Thyroid gland (tissue), 4 donors: ENCODE data around the gene C13orf46. TPM values are rescaled to one million over a fixed set of nuclear protein-coding genes. Genes with fewer than 3 reads are reported as not detected.
A peak's percentile ranks its signal among the peaks of the same experiment; 100 is the strongest.

Experiments
- DNase-seq, 2 donors: peaks; one replicate each; pipeline ENCODE4 v3.0.0-alpha.2; 2019
- H3K27ac ChIP-seq, 3 donors: fragments of 200-600 bp; sonication (generic); 1 replicate in 2 of 3; 2 replicates in 1 of 3; pipeline ENCODE4 v1.5.1; 2016 to 2019; ENCODE audit warnings: mild to moderate bottlenecking in 1 of 3, moderate library complexity in 1 of 3
- H3K27me3 ChIP-seq: fragments of 200-600 bp; sonication (generic); one replicate; pipeline ENCODE4 v1.5.1; 2019
- H3K36me3 ChIP-seq, 2 donors: fragments of 200-600 bp; sonication (generic); one replicate each; pipeline ENCODE4 v1.5.1; 2016 to 2019
- H3K4me1 ChIP-seq, 2 donors: fragments of 200-600 bp; sonication (generic); one replicate each; pipeline ENCODE4 v1.5.1; 2017 to 2019
- H3K4me3 ChIP-seq, 3 donors: fragments of 200-600 bp; sonication (generic); replicated peaks in 1 of 3; 1 replicate in 2 of 3; 2 replicates in 1 of 3; pipeline ENCODE4 v1.5.1; 2016; ENCODE audit warnings: mild to moderate bottlenecking in 1 of 3
- H3K9me3 ChIP-seq: fragments of 200-600 bp; sonication (generic); one replicate; pipeline ENCODE4 v1.5.1; 2017
- POLR2A ChIP-seq, 2 donors: fragments of 450-650 bp; IDR thresholded peaks; one replicate each; pipeline ENCODE4 v1.6.1; 2017; ENCODE audit warnings: antibody characterized with exemption in 2 of 2, mild to moderate bottlenecking in 2 of 2, moderate library complexity in 1 of 2
- WGBS, 2 donors: methylation state at CpG; one replicate each; pipeline ENCODE4 v1.1.5; 2017; 5-methylcytosine and 5-hydroxymethylcytosine counted together
- intact Hi-C: fragments of 100-400 bp; cut with DNase I; formaldehyde crosslinking; loops from one replicate; pipeline ENCODE4 v1.15.1; 2023
- total RNA-seq, 4 donors: library from RNA; depleted of rRNA; stranded (reverse); fragments of >200 nt; gene quantifications; one replicate each; pipeline ENCODE4 v1.2.3, GENCODE V29; 2016
- TF ChIP-seq, protein P1 (sequence below), 6 experiments: fragments of 200-600 bp in 3 of 6; fragments of 450-650 bp in 3 of 6; sonication (generic) in 3 of 6; IDR thresholded peaks; one replicate each; pipeline ENCODE4 v1.5.1; 2016 to 2019; ENCODE audit warnings: antibody characterized with exemption in 6 of 6, mild to moderate bottlenecking in 2 of 6, inconsistent platforms in 1 of 6, moderate library complexity in 1 of 6

C13orf46 gene
- total RNA-seq, 4 donors from 2014 or later: 0.67 to 9.4 (median 4.3) TPM

DNA sequence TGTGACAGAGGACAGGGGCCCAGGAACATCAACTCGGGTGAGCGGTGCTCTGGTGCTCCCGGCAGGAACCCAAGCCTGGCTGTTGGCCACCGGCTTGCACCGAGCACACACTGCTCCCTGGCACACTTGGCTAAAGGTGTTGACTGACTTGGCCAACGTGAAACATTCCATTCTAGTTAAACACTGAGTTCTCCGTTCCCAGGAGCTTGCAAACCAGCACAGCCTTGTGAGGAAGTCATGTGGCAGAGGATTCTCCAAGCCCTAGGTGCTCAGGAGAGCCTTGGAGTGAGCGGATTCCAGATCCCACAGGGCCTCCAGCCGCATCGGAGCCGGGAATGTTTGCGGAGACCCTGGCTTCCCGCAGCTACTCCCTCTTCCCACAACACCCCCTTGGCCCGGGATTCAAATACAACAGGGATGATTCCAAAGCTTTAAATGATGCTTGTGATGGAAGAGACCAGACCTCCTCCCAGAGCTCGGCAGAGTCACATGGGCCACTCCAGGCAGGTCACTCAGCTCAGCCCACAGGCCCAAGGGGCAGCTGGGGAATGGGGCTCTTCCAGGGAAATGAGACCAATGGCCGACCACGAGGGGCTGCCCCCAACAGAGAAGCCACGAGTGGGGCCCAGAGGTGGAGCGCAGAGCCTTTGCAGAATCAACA lies 2.9 kb downstream of the C13orf46 start:
- intact Hi-C loops: no loop called here

DNA sequence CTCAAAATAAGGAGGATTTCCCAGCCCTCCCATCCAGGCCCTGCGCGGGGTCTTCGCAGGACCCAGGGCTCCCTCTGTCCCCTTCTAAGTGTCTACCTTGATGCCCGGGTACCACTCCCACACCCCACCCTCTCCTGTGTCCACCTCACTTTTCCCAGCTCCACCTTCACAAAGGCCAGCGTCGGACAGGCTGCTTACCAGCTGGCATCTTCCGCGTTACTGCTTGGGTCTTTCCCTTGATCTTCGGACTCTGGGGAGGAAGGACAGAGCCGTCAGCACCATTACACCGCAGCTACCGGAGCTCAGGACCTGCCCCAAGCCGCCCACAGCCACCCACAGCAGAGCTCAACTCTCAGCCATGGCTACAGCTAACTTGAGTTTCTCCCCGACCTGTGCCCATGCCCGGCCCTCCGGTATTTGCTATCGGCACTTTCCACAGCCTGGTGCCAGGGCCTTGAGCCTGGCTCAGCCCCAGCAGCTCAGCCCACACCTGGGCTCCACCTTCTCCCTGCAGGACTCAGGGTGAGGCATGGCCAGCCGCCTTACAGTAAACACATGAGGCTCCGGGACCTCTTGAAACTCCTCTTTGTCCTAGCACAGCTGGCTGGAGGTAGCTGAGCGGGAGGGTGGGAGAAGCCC lies 3.8 kb downstream of the C13orf46 start:
- H3K36me3 ChIP-seq: no peaks in the 10 kb centered on the region
- H3K27ac ChIP-seq: peak overlapping the region; percentile 99 to 100 (median 99)
- H3K4me3 ChIP-seq: no peak overlapping the region

More for the DNA sequence above, 2.9 kb downstream of the C13orf46 start:
- H3K36me3 ChIP-seq: peaks cover 0 to 7% of the 10 kb centered on the region in 2 donors
- H3K4me3 ChIP-seq: no peak overlapping the region
- no peaks in the 10 kb centered on the region for H3K27me3 ChIP-seq
- DNase-seq: peak; percentile 94 to 95
- 37 to 40% methylated on average over 9 to 16 of the region's 19 CpGs for WGBS, 2 donors
- H3K9me3 ChIP-seq: no peaks in the 10 kb centered on the region
- TF ChIP-seq, protein P1, sequence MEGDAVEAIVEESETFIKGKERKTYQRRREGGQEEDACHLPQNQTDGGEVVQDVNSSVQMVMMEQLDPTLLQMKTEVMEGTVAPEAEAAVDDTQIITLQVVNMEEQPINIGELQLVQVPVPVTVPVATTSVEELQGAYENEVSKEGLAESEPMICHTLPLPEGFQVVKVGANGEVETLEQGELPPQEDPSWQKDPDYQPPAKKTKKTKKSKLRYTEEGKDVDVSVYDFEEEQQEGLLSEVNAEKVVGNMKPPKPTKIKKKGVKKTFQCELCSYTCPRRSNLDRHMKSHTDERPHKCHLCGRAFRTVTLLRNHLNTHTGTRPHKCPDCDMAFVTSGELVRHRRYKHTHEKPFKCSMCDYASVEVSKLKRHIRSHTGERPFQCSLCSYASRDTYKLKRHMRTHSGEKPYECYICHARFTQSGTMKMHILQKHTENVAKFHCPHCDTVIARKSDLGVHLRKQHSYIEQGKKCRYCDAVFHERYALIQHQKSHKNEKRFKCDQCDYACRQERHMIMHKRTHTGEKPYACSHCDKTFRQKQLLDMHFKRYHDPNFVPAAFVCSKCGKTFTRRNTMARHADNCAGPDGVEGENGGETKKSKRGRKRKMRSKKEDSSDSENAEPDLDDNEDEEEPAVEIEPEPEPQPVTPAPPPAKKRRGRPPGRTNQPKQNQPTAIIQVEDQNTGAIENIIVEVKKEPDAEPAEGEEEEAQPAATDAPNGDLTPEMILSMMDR (IDR thresholded peaks at IDR 0.05): no peak
- peak in 1 of 2 donors; percentile 71 for TF ChIP-seq POLR2A (IDR thresholded peaks at IDR 0.05)
- peaks cover 39 to 48% of the 10 kb centered on the region in 2 donors for H3K4me1 ChIP-seq
- peak overlapping the region; percentile 99 to 100 (median 99) for H3K27ac ChIP-seq

DNA sequence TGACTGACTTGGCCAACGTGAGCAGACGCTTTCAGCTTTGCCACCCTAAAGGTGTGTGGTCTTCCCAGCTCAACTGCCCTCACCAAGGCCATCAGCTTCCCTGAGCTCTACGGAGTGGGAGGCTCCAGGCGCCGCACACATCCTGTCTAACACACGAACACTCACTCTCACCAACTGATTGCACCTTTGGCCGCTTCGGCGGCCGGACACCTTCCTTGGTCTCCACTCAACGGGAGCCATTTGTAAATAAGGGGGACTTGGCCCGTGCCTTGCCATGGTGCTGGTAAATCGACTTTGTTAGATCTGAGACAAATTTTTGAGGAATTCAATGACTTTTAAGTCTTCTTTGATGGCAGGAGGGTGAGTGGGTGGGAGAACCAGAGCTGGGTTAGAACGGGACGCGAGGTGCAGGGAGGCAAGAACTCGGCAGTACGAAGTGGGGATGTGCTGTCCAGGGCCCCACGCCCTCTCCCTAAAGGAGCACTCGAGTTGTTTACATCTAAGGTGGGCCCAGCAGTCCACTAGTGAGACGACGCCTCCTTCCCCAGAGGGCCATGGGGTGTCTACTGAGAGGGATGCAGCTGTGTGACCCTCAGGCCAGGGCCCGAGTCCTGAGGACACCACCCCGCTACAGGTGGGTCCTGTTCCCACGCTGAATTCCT lies 4.4 kb downstream of the C13orf46 start:
- TF ChIP-seq, protein P1 (IDR thresholded peaks at IDR 0.05): no peak
- no peak for TF ChIP-seq POLR2A (IDR thresholded peaks at IDR 0.05)
- peak overlapping the region; percentile 99 to 100 (median 99) for H3K27ac ChIP-seq
- 95 to 98% methylated on average over 24 of the region's 25 CpGs for WGBS, 2 donors
- H3K27me3 ChIP-seq: no peaks in the 10 kb centered on the region
- peaks cover 39 to 48% of the 10 kb centered on the region in 2 donors for H3K4me1 ChIP-seq
- H3K36me3 ChIP-seq: no peaks in the 10 kb centered on the region
- H3K4me3 ChIP-seq: no peak overlapping the region
- intact Hi-C loops: no loop called here
- peak in 1 of 2 donors; percentile 1 for DNase-seq
- no peaks in the 10 kb centered on the region for H3K9me3 ChIP-seq

More for the DNA sequence above, 3.8 kb downstream of the C13orf46 start:
- TF ChIP-seq POLR2A (IDR thresholded peaks at IDR 0.05): peak in 1 of 2 donors; percentile 72
- TF ChIP-seq, protein P1 (IDR thresholded peaks at IDR 0.05): no peak
- Histone ChIP-seq H3K27me3 (no peaks in the 10 kb centered on the region), H3K4me1 (peaks cover 39 to 48% of the 10 kb centered on the region in 2 donors), H3K9me3 (no peaks in the 10 kb centered on the region)
- DNase-seq: peak; percentile 96 to 97
- intact Hi-C loops: no loop called here
- 66 to 69% methylated on average over 20 of the region's 20 CpGs for WGBS, 2 donors

GRCh38 chr13:113968463-113969310 lies 5.2 kb downstream of the C13orf46 start:
- intact Hi-C loops: no loop called here
- Histone ChIP-seq H3K27ac (peak overlapping the region in 2 of 3 donors; percentile 99), H3K36me3 (no peaks in the 10 kb centered on the region), H3K4me3 (no peak overlapping the region), H3K9me3 (no peaks in the 10 kb centered on the region), H3K27me3 (no peaks in the 10 kb centered on the region), H3K4me1 (peaks cover 39 to 48% of the 10 kb centered on the region in 2 donors)
- TF ChIP-seq, protein P1 (IDR thresholded peaks at IDR 0.05): no peak
- no peak for TF ChIP-seq POLR2A (IDR thresholded peaks at IDR 0.05)
- DNase-seq: no peak
- WGBS, 2 donors: 91 to 95% methylated on average over 15 to 17 of the region's 17 CpGs
